GM12873 (cell line): ENCODE measurements around the gene DIAPH3.

ENCODE experiments used
- CTCF ChIP-seq: IDR thresholded peaks from 2 replicates; pipeline ENCODE4 v1.5.1; 2012; ENCODE audit warnings: low read depth, mild to moderate bottlenecking, moderate library complexity, low read length, control low read depth; ENCODE audit not compliant: insufficient read depth; ENCODE audit errors: missing control alignments

The DIAPH3 gene

GRCh38 chr13:60163478-60164233 is at the start of gene DIAPH3:
TSS of gene DIAPH3 (minus strand) at chr13:60163928. CDS start at chr13:60163766, 162 bp downstream.
- TF ChIP-seq CTCF: no peak

DNA sequence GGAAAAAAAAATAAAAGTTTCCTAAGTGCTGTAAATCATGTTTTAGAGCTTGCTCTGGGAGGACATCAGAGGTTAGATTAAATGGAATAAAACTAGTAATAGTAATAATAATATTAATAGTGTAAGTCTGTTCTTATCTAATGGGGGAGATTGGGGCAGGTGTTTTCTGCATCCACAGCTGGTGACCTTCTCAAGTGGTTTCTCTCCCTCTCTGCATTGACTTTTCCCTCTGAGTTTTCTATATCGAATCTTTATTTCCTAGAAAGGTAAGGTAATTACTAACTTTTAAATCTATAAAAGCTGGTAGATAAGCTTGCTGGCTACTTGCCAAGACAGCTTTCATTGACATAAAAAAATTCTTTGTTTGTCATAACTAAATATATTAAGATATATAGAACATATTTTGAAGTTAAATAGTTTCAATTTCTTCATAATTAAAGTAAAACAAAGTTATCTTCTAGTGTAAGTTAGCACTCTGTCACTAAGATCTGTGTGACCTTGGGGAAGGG is 49.6 kb upstream of the DIAPH3 start:
- no peak for TF ChIP-seq CTCF

DNA sequence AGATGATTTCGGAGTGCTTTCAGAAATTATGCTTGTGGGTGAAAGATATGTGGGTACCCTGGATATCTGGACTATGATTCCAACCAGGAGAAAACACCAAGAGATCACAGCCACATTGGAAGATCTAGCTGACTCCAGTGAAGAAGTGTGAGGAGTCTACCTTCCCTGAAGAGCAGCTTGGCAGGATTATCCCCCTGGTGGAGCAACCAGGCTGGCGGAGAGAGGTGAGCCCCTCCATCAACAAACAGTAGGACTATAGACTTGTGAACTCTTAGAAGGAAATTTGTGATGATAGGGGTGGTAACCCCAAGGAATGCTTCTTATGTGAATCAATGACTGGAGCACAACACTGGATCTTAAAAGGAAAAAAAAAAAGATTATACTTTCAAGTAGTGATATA is 47.8 kb upstream of the DIAPH3 start:
- TF ChIP-seq CTCF: no peak

DNA sequence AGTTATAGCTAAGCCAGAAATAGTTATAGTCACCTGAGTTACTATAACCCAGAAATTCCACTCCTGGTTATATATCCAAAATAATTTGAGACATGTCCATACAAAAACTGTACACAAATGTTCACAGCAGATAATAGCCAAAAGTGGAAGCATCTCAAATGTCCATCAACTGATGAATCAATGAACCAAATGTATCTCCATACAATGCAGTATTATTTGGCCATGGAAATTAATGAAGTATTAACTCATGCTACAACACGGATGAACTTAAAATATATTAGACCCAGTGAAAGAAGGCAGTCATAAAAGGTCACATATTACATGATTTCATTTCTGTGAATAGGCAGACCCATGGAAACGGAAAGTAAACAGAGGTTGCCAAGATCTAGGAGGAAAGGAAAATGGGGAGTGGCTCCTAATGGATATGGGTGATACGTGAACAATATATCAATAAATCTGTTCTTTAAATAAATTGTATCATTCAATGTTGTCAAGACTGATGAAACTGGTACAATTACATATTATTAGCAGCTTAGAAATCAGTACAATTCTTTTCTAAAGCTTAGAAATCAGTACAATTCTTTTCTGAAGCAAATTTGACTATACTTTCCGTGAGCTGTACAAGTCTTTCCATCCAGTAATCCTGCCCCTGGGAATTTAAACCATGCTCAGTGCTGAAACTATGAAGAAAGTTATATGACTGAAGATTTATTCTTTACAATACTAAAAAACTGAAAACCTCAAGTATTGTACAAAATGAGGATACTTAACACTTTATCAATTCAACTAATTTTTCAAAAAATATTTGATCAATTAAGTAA is 47.0 kb upstream of the DIAPH3 start:
- TF ChIP-seq CTCF: no peak

GRCh38 chr13:60201286-60201685 is 37.6 kb upstream of the DIAPH3 start:
- no peak for TF ChIP-seq CTCF

GRCh38 chr13:60182907-60183306 is 19.2 kb upstream of the DIAPH3 start:
- no peak for TF ChIP-seq CTCF

DNA sequence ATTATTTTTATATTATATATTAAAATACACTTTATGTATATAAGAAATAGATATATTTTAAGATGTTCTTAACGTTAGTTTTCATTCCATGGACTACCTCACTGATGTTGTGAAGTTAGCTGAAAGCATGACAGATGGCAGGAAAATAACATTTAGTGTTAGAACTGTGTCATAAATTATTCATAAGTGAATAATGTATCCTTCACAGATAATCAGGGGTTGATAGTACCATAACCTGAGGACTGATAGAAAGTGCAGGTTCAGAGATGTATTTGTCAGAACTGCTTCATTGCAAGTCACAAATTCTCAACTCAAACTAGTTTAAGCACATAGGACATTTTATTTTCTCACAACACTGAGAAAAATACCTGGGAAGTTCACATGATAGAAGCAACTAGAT is 14.6 kb upstream of the DIAPH3 start:
- no peak for TF ChIP-seq CTCF
